ENCODE results near the gene PEDS1. TPM values are rescaled to one million over a fixed set of nuclear protein-coding genes. Genes with fewer than 3 reads are reported as not detected.

Gene PEDS1
- total and polyA plus RNA-seq, 2 of the 13 experiments (the other 11 are each of a cell fraction or from before 2014, with no cell fraction given), result 30.5 to 93.9 TPM

- TF ChIP-seq, protein P1, sequence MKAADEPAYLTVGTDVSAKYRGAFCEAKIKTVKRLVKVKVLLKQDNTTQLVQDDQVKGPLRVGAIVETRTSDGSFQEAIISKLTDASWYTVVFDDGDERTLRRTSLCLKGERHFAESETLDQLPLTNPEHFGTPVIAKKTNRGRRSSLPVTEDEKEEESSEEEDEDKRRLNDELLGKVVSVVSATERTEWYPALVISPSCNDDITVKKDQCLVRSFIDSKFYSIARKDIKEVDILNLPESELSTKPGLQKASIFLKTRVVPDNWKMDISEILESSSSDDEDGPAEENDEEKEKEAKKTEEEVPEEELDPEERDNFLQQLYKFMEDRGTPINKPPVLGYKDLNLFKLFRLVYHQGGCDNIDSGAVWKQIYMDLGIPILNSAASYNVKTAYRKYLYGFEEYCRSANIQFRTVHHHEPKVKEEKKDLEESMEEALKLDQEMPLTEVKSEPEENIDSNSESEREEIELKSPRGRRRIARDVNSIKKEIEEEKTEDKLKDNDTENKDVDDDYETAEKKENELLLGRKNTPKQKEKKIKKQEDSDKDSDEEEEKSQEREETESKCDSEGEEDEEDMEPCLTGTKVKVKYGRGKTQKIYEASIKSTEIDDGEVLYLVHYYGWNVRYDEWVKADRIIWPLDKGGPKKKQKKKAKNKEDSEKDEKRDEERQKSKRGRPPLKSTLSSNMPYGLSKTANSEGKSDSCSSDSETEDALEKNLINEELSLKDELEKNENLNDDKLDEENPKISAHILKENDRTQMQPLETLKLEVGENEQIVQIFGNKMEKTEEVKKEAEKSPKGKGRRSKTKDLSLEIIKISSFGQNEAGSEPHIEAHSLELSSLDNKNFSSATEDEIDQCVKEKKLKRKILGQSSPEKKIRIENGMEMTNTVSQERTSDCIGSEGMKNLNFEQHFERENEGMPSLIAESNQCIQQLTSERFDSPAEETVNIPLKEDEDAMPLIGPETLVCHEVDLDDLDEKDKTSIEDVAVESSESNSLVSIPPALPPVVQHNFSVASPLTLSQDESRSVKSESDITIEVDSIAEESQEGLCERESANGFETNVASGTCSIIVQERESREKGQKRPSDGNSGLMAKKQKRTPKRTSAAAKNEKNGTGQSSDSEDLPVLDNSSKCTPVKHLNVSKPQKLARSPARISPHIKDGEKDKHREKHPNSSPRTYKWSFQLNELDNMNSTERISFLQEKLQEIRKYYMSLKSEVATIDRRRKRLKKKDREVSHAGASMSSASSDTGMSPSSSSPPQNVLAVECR (CRISPR knock-in tag; IDR thresholded peaks at IDR 0.05; ENCODE audit: borderline replicate concordance), result peak; percentile 80
- TF ChIP-seq ZNF891 (CRISPR knock-in tag; IDR thresholded peaks at IDR 0.05) (peak; percentile 97), ZNF580 (CRISPR knock-in tag; IDR thresholded peaks at IDR 0.05; ENCODE audit: borderline replicate concordance, low read depth) (peak; percentile 80; the same call in 1 of the 2 replicates), SRY (CRISPR knock-in tag; IDR thresholded peaks at IDR 0.05) (no peak; the same call in 1 of the 2 replicates), FOSL1 (CRISPR knock-in tag; IDR thresholded peaks at IDR 0.05; ENCODE audit: borderline replicate concordance) (no peak), RFX3 (CRISPR knock-in tag; IDR thresholded peaks at IDR 0.05) (no peak), MIER3 (CRISPR knock-in tag; IDR thresholded peaks at IDR 0.05; ENCODE audit: borderline replicate concordance) (peak; percentile 78; the same call in 1 of the 2 replicates), FOXO4 (CRISPR knock-in tag; conservative IDR thresholded peaks at IDR 0.05) (0 out of 2 replicates have a peak, but pooled peaks have one; percentile 88), ZBTB20 (CRISPR knock-in tag; IDR thresholded peaks at IDR 0.05; ENCODE audit: borderline replicate concordance, low read depth) (peak; percentile 38; the same call in 1 of the 2 replicates), RARA (CRISPR knock-in tag; IDR thresholded peaks at IDR 0.05) (no peak; the same call in 1 of the 2 replicates), ZNF281 (CRISPR knock-in tag; IDR thresholded peaks at IDR 0.05; ENCODE audit: borderline replicate concordance) (peak; percentile 57; the same call in 1 of the 2 replicates), ZNF24 (IDR thresholded peaks at IDR 0.05) (peak; percentile 38; the same call in 1 of the 2 replicates)
- TF ChIP-seq, protein P2, sequence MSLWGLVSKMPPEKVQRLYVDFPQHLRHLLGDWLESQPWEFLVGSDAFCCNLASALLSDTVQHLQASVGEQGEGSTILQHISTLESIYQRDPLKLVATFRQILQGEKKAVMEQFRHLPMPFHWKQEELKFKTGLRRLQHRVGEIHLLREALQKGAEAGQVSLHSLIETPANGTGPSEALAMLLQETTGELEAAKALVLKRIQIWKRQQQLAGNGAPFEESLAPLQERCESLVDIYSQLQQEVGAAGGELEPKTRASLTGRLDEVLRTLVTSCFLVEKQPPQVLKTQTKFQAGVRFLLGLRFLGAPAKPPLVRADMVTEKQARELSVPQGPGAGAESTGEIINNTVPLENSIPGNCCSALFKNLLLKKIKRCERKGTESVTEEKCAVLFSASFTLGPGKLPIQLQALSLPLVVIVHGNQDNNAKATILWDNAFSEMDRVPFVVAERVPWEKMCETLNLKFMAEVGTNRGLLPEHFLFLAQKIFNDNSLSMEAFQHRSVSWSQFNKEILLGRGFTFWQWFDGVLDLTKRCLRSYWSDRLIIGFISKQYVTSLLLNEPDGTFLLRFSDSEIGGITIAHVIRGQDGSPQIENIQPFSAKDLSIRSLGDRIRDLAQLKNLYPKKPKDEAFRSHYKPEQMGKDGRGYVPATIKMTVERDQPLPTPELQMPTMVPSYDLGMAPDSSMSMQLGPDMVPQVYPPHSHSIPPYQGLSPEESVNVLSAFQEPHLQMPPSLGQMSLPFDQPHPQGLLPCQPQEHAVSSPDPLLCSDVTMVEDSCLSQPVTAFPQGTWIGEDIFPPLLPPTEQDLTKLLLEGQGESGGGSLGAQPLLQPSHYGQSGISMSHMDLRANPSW (CRISPR knock-in tag; IDR thresholded peaks at IDR 0.05; ENCODE audit: borderline replicate concordance), result peak; percentile 53; the same call in 1 of the 2 replicates
- TF ChIP-seq, protein P3, sequence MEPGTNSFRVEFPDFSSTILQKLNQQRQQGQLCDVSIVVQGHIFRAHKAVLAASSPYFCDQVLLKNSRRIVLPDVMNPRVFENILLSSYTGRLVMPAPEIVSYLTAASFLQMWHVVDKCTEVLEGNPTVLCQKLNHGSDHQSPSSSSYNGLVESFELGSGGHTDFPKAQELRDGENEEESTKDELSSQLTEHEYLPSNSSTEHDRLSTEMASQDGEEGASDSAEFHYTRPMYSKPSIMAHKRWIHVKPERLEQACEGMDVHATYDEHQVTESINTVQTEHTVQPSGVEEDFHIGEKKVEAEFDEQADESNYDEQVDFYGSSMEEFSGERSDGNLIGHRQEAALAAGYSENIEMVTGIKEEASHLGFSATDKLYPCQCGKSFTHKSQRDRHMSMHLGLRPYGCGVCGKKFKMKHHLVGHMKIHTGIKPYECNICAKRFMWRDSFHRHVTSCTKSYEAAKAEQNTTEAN (CRISPR knock-in tag; conservative IDR thresholded peaks at IDR 0.05), result no peak
Measured at GRCh38 chr20:50120935-50121693, 32.4 kb downstream of the PEDS1 start (continued).

Measured in HepG2 (cell line).